Measurements from ENCODE around the gene LRIG3.

DNA sequence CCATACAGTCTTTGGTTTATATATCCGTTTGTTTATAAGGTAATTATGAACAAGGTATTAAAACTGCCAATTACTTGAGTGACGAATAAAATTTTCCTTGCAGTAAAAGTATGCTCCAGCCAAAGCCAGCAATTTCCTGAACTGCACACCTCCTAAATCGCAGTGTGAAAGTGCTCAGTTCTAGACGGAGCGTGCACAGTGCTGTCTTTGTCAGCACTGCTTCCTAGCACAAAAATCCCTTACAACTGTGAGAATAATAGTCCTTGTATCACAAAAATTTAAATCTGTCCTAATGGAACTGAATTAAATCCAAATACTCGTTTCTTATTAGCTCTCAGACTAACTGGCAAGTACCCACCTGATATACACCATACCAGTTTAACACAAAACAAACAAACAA lies 26.3 kb downstream of the LRIG3 start:
- TF ChIP-seq, protein P1, sequence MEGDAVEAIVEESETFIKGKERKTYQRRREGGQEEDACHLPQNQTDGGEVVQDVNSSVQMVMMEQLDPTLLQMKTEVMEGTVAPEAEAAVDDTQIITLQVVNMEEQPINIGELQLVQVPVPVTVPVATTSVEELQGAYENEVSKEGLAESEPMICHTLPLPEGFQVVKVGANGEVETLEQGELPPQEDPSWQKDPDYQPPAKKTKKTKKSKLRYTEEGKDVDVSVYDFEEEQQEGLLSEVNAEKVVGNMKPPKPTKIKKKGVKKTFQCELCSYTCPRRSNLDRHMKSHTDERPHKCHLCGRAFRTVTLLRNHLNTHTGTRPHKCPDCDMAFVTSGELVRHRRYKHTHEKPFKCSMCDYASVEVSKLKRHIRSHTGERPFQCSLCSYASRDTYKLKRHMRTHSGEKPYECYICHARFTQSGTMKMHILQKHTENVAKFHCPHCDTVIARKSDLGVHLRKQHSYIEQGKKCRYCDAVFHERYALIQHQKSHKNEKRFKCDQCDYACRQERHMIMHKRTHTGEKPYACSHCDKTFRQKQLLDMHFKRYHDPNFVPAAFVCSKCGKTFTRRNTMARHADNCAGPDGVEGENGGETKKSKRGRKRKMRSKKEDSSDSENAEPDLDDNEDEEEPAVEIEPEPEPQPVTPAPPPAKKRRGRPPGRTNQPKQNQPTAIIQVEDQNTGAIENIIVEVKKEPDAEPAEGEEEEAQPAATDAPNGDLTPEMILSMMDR (IDR thresholded peaks at IDR 0.05) = no peak
- TF ChIP-seq EP300 (IDR thresholded peaks at IDR 0.05) (no peak), POLR2A (IDR thresholded peaks at IDR 0.05; ENCODE audit: low read depth) (no peak)
